Kidney (tissue), 14 donors: Measurements from ENCODE around the gene KIF17. TPM values are rescaled to one million over a fixed set of nuclear protein-coding genes. Genes with fewer than 3 reads are reported as not detected.

ENCODE experiments used
- DNase-seq, 5 donors: peaks; one replicate each; pipeline ENCODE4 v3.0.0-alpha.2; 2013 to 2020
- FAIRE-seq: peaks from 2 replicates; lab custom pipeline; 2012; peaks lifted over from hg19 to GRCh38; lab: Jason Lieb, UNC
- H3K27ac ChIP-seq, 2 donors: one replicate each; pipeline ENCODE4 v1.7.0; 2013; ENCODE audit warnings: low read depth in 2 of 2, low read length in 2 of 2, inconsistent platforms in 1 of 2
- H3K27me3 ChIP-seq: one replicate; pipeline ENCODE4 v1.7.1; 2013; ENCODE audit warnings: low read length, inconsistent platforms; ENCODE audit not compliant: control insufficient read depth, insufficient read depth
- H3K36me3 ChIP-seq, 3 donors: one replicate each; pipeline versions ENCODE4 v1.7.0 to v1.7.1; 2013; ENCODE audit warnings: low read length in 3 of 3, control low read depth in 1 of 3, inconsistent platforms in 1 of 3; ENCODE audit not compliant: insufficient read depth in 3 of 3, control insufficient read depth in 2 of 3
- H3K4me1 ChIP-seq, 3 donors: one replicate each; pipeline versions ENCODE4 v1.7.0 to v1.7.1; 2013; ENCODE audit warnings: low read length in 3 of 3, inconsistent platforms in 1 of 3, low read depth in 1 of 3; ENCODE audit not compliant: control insufficient read depth in 2 of 3, insufficient read depth in 2 of 3
- H3K4me3 ChIP-seq, 3 donors: one replicate each; pipeline versions ENCODE4 v1.7.0 to v1.8.1; 2013; ENCODE audit warnings: low read length in 3 of 3, control low read depth in 1 of 3, inconsistent platforms in 1 of 3
- H3K9ac ChIP-seq, 3 donors: one replicate each; pipeline versions ENCODE4 v1.7.0 to v1.7.1; 2013; ENCODE audit warnings: low read length in 3 of 3, control low read depth in 1 of 3, inconsistent platforms in 1 of 3
- H3K9me3 ChIP-seq, 3 donors: one replicate each; pipeline versions ENCODE4 v1.7.0 to v1.7.1; 2013; ENCODE audit warnings: low read length in 3 of 3, control low read depth in 1 of 3, inconsistent platforms in 1 of 3; ENCODE audit not compliant: control insufficient read depth in 2 of 3, insufficient read depth in 1 of 3
- CTCF ChIP-seq: IDR thresholded peaks from 3 replicates; pipeline ENCODE4 v1.5.1; 2012; ENCODE audit warnings: mild to moderate bottlenecking, moderate library complexity, borderline replicate concordance; ENCODE audit not compliant: insufficient read depth; ENCODE audit errors: extremely low read depth
- intact Hi-C: fragments of 100-400 bp; cut with DNase I; formaldehyde crosslinking; loops from one replicate; pipeline ENCODE4 v1.11.1; 2022
- polyA plus RNA-seq: library from polyadenylated mRNA; stranded (reverse); fragments of 350-450 nt; fragmentation: Illumina TruSeq; extraction: RNeasy Lipid Tissue Mini Kit (QIAGEN cat#74804); gene quantifications from one replicate; pipeline ENCODE4 v1.2.3, GENCODE V29; 2014; ENCODE audit warnings: low read depth, low replicate concordance; ENCODE audit not compliant: insufficient read depth
- total RNA-seq: library from RNA; stranded (reverse); fragmentation: NEBNext Ultra II Directional; extraction: Animal tissue kit (Norgen Biotek cat#: 25700); gene quantifications from one replicate; pipeline ENCODE4 v1.2.1, GENCODE V29; 2021
- donor health status: control.
- donor health status: control.
- donor health status: control.
- donor health status: control.
- donor health status: control.
- donor health status: DM: yes; HTN: yes; CAD: no.
- donor health status: Normal renal cell carcinoma (clear cell type).

Gene KIF17
- total and polyA plus RNA-seq, 2 donors from 2014 or later = 3.7 to 4.9 TPM

DNA sequence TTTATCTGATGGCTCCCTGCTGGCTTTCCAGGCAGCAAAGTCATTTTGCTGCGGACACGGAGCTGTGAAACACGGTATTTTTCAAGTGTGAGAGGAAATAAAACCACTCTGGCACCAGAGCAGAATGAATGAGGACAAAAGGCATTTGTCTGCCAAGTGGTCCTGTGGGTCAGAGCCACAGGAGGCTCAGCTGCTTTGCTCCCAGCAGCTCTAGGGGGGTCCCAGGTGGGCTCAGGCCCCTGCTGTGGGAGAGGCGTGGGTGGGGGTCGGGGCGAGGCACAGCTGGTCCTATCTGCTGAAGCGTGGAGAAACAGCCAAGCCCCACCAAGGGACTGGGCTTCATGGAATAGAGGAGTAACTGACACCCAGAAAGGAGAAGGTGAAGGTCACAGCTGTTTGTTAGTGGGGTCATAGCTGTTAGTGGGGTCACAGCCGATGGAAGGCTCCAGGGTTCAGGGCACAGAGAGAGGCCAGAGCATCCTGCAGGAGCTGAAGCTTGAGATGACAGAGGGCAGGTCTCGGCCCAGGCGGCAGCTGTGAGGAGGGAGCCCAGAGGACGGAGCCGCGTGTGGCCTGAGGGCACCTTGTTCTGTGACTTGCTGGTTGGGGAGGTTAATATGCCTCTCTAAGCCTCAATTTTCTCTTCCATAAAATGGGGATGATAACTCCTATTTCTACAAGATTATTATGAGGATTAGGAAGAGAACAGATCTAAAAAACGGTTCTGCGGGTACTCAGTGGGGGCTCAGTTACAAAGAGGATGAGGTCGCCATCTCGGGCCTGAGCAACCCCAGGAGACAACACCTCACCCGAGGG lies 7.1 kb downstream of the KIF17 start:
- Histone ChIP-seq H3K36me3 (no peaks in the 10 kb centered on the region), H3K9me3 (no peaks in the 10 kb centered on the region), H3K27me3 (no peaks in the 10 kb centered on the region), H3K27ac (no peak overlapping the region), H3K9ac (no peak overlapping the region), H3K4me3 (no peak overlapping the region), H3K4me1 (no peaks in the 10 kb centered on the region)
- DNase-seq = peak in 1 of 5 donors; percentile 19
- no peak for FAIRE-seq
- intact Hi-C loops = no loop called here
- TF ChIP-seq CTCF = no peak

GRCh38 chr1:20709868-20710267 lies 7.9 kb downstream of the KIF17 start:
- intact Hi-C loops = no loop called here
- no peaks in the 10 kb centered on the region for H3K36me3 ChIP-seq
- no peak overlapping the region for H3K4me3 ChIP-seq
- H3K9ac ChIP-seq = no peak overlapping the region
- H3K4me1 ChIP-seq = no peaks in the 10 kb centered on the region
- H3K27me3 ChIP-seq = no peaks in the 10 kb centered on the region
- no peaks in the 10 kb centered on the region for H3K9me3 ChIP-seq
- H3K27ac ChIP-seq = no peak overlapping the region
- no peak for TF ChIP-seq CTCF
- DNase-seq (no peak), FAIRE-seq (no peak)

DNA sequence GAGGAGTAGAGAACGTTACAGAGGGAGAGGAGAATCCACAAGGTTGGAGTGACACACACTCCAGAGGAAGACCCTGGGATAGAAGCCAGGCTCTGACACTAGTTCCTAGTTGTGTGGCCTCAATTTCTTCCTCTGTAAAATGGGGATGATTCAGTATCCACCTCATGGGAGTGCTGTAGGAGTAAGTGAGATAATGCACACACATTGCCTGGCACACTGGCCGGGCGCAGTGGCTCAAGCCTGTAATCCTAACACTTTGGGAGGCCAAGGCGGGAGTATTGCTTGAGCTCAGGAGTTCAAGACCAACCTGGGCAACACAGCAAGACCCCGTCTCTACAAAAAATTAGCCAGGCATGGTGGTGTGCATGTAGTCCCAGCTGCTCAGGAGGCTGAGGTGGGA lies 8.9 kb downstream of the KIF17 start:
- H3K9ac ChIP-seq = no peak overlapping the region
- TF ChIP-seq CTCF = no peak
- no peak overlapping the region for H3K27ac ChIP-seq
- intact Hi-C loops = no loop called here
- H3K9me3 ChIP-seq = no peaks in the 10 kb centered on the region
- H3K4me3 ChIP-seq = no peak overlapping the region
- no peaks in the 10 kb centered on the region for H3K27me3 ChIP-seq
- H3K4me1 ChIP-seq = no peaks in the 10 kb centered on the region
- FAIRE-seq (no peak), DNase-seq (no peak)
- no peaks in the 10 kb centered on the region for H3K36me3 ChIP-seq
